B cell (primary cell): ENCODE results near the gene TUBA1B. TPM values are rescaled to one million over a fixed set of nuclear protein-coding genes. Genes with fewer than 3 reads are reported as not detected.

ENCODE experiments used
- ATAC-seq: fragments of 200-7000 bp; cut with Tn5 transposase; one replicate; pipeline ENCODE4 v1.10.0; 2021; ENCODE audit warnings: low read depth, mild to moderate bottlenecking, moderate number of reproducible peaks, moderate library complexity
- CTCF ChIA-PET: fragments of 350-600 bp; sonication (Branson Sonifier 250); formaldehyde crosslinking; loops from one replicate; lab custom pipeline; 2021; ENCODE audit warnings: antibody characterized with exemption, inconsistent platforms; lab: Charles Lee
- POLR2A ChIA-PET: fragments of 350-600 bp; sonication (Branson Sonifier 250); formaldehyde crosslinking; loops from one replicate; lab custom pipeline; 2021; ENCODE audit warnings: antibody characterized with exemption; lab: Charles Lee
- DNase-seq: peaks from one replicate; pipeline ENCODE4 v3.0.0; 2013
- H2AFZ ChIP-seq: 2 replicates; pipeline ENCODE4 v1.6.1; 2012; ENCODE audit warnings: mild to moderate bottlenecking, low read depth, low read length; ENCODE audit not compliant: insufficient read depth, poor library complexity, severe bottlenecking
- H3K27ac ChIP-seq, 2 donors: 1 replicate in 1 of 2; 2 replicates in 1 of 2; pipeline ENCODE4 v1.5.1; 2012 to 2013; ENCODE audit warnings: low read length in 2 of 2, mild to moderate bottlenecking in 2 of 2, moderate library complexity in 1 of 2
- H3K27me3 ChIP-seq, 4 experiments: fragments of 200-600 bp in 1 of 4; sonication (generic) in 1 of 4; replicated peaks in 1 of 4; 1 replicate in 2 of 4; 2 replicates in 2 of 4; pipeline versions ENCODE4 v1.6.1 to v1.7.0; 2013 to 2016; ENCODE audit warnings: low read length in 3 of 4, mild to moderate bottlenecking in 2 of 4, mixed read lengths in 1 of 4, moderate library complexity in 1 of 4; ENCODE audit not compliant: insufficient read depth in 4 of 4, control insufficient read depth in 3 of 4; ENCODE audit errors: control extremely low read depth in 1 of 4
- H3K36me3 ChIP-seq, 2 experiments: replicated peaks in 1 of 2; 1 replicate in 1 of 2; 2 replicates in 1 of 2; pipeline versions ENCODE4 v1.6.1 to v1.7.1; 2013; ENCODE audit warnings: low read length in 1 of 2; ENCODE audit not compliant: insufficient read depth in 2 of 2, control insufficient read depth in 1 of 2; ENCODE audit errors: control extremely low read depth in 1 of 2, extremely low read depth in 1 of 2
- H3K4me1 ChIP-seq, 2 donors: fragments of 200-600 bp in 1 of 2; sonication (generic) in 1 of 2; 1 replicate in 1 of 2; 2 replicates in 1 of 2; pipeline versions ENCODE4 v1.5.1 to v1.6.1; 2013 to 2017; ENCODE audit warnings: low read length in 2 of 2; ENCODE audit not compliant: control insufficient read depth in 2 of 2, insufficient read depth in 2 of 2
- H3K4me2 ChIP-seq: replicated peaks from 2 replicates; pipeline ENCODE3; 2012; ENCODE audit warnings: mild to moderate bottlenecking, low read depth, low read length; ENCODE audit not compliant: poor library complexity, severe bottlenecking
- H3K4me3 ChIP-seq, 5 experiments: fragments of 200-600 bp in 1 of 5; sonication (generic) in 1 of 5; 1 replicate in 3 of 5; 2 replicates in 2 of 5; pipeline versions ENCODE4 v1.5.1 to v1.7.0; 2011 to 2016; ENCODE audit warnings: low read length in 4 of 5, mild to moderate bottlenecking in 4 of 5, low read depth in 2 of 5, control low read depth in 1 of 5, moderate library complexity in 1 of 5; ENCODE audit not compliant: insufficient read depth in 1 of 5; ENCODE audit errors: control extremely low read depth in 1 of 5, extremely low read depth in 1 of 5
- H3K79me2 ChIP-seq: fragments of 200-600 bp; sonication (generic); one replicate; pipeline ENCODE4 v1.6.0; 2016; ENCODE audit warnings: low read length; ENCODE audit not compliant: control insufficient read depth, insufficient read depth
- H3K9ac ChIP-seq: fragments of 200-600 bp; sonication (generic); 2 replicates; pipeline ENCODE4 v1.6.1; 2017; ENCODE audit warnings: mild to moderate bottlenecking, low read length, moderate library complexity
- H3K9me3 ChIP-seq, 3 donors: one replicate each; pipeline versions ENCODE4 v1.6.1 to v1.7.1; 2013; ENCODE audit warnings: low read length in 2 of 3; ENCODE audit not compliant: control insufficient read depth in 2 of 3, insufficient read depth in 1 of 3; ENCODE audit errors: control extremely low read depth in 1 of 3
- H4K20me1 ChIP-seq: 2 replicates; pipeline ENCODE4 v1.6.0; 2012; ENCODE audit warnings: mild to moderate bottlenecking, low read length; ENCODE audit not compliant: insufficient read depth, control insufficient read depth, poor library complexity, severe bottlenecking
- H3K27ac Mint-ChIP-seq: one replicate; pipeline ENCODE4 v1.8.0; 2021; ENCODE audit warnings: mixed read lengths
- H3K27me3 Mint-ChIP-seq: one replicate; pipeline ENCODE4 v1.8.0; 2021; ENCODE audit warnings: mixed read lengths
- H3K4me1 Mint-ChIP-seq: one replicate; pipeline ENCODE4 v1.8.0; 2021; ENCODE audit warnings: mixed read lengths
- H3K4me3 Mint-ChIP-seq: one replicate; pipeline ENCODE4 v1.8.0; 2021; ENCODE audit warnings: mixed read lengths
- H3K9me3 Mint-ChIP-seq: one replicate; pipeline ENCODE4 v1.8.0; 2022; ENCODE audit warnings: mixed read lengths; ENCODE audit not compliant: insufficient read depth
- CTCF ChIP-seq: fragments of 200-600 bp; IDR thresholded peaks from one replicate; pipeline ENCODE4 v1.8.0; 2022; ENCODE audit warnings: antibody characterized with exemption, mild to moderate bottlenecking
- EZH2 ChIP-seq: IDR thresholded peaks from 2 replicates; pipeline ENCODE4 v1.6.1; 2012; ENCODE audit warnings: borderline replicate concordance, low read depth, mild to moderate bottlenecking, moderate library complexity, low read length; ENCODE audit not compliant: insufficient read depth, poor library complexity, severe bottlenecking
- WGBS: methylation state at CpG from one replicate; pipeline ENCODE4 v1.1.5; 2013; ENCODE audit warnings: missing lambda C conversion rate; ENCODE audit not compliant: insufficient coverage; 5-methylcytosine and 5-hydroxymethylcytosine counted together
- intact Hi-C: fragments of 100-400 bp; cut with micrococcal nuclease; formaldehyde crosslinking; loops from one replicate; pipeline ENCODE4 v1.10.0; 2022
- polyA plus RNA-seq: library from polyadenylated mRNA; depleted of rRNA; stranded (reverse); fragments of >200 nt; gene quantifications from 2 replicates; pipeline ENCODE4 v1.2.3, GENCODE V29; 2012
- total RNA-seq, 2 donors: library from RNA; stranded (reverse); fragments of 120-200 nt in 1 of 2; gene quantifications; 1 replicate in 1 of 2; 2 replicates in 1 of 2; pipeline versions ENCODE4 v1.2.3 to v1.2.4, GENCODE V29; 2013 to 2022

TUBA1B gene
- total and polyA plus RNA-seq, 2 donors (not counting 1 experiment from before 2014, with no cell fraction given) = 327 to 615 TPM

- H3K79me2 ChIP-seq = no peaks in the 10 kb centered on the region
- Mint-ChIP-seq H3K4me1 (peaks cover 7% of the 10 kb centered on the region), H3K27ac (no peak overlapping the region), H3K9me3 (no peaks in the 10 kb centered on the region), H3K27me3 (no peaks in the 10 kb centered on the region), H3K4me3 (no peak overlapping the region)
- H3K9me3 ChIP-seq = peaks cover 0 to 5% (median 5%) of the 10 kb centered on the region in 3 donors
- no peak for ATAC-seq
- no peak for TF ChIP-seq CTCF
- CTCF ChIA-PET = no interaction called here
- H3K4me2 ChIP-seq = no peak overlapping the region
- H3K4me3 ChIP-seq = no peak overlapping the region
- DNase-seq = no peak
- H4K20me1 ChIP-seq = no peaks in the 10 kb centered on the region
- intact Hi-C loops = no loop called here
- H2AFZ ChIP-seq = no peak overlapping the region
- H3K27me3 ChIP-seq = no peaks in the 10 kb centered on the region
- no peak overlapping the region for H3K9ac ChIP-seq
- no peaks in the 10 kb centered on the region for H3K36me3 ChIP-seq
- H3K27ac ChIP-seq = no peak overlapping the region
- 63% methylated on average over 4 of the region's 5 CpGs for WGBS
- peaks cover 4 to 5% of the 10 kb centered on the region in 2 donors for H3K4me1 ChIP-seq
- POLR2A ChIA-PET = no interaction called here
Observed at GRCh38 chr12:49174218-49174617, 43.0 kb upstream of the TUBA1B start.

- intact Hi-C loops = no loop called here
- no peak overlapping the region for H3K4me2 ChIP-seq
Observed at GRCh38 chr12:49170924-49171323, 39.7 kb upstream of the TUBA1B start.

More at GRCh38 chr12:49170924-49171323, 39.7 kb upstream of the TUBA1B start:
- no peak overlapping the region for H2AFZ ChIP-seq
- no peaks in the 10 kb centered on the region for H3K36me3 ChIP-seq
- TF ChIP-seq EZH2 (no peak), CTCF (no peak)
- Mint-ChIP-seq H3K9me3 (no peaks in the 10 kb centered on the region), H3K4me3 (no peak overlapping the region), H3K27ac (no peak overlapping the region), H3K27me3 (no peaks in the 10 kb centered on the region), H3K4me1 (peaks cover 3% of the 10 kb centered on the region)
- H3K9ac ChIP-seq = no peak overlapping the region
- H3K27ac ChIP-seq = no peak overlapping the region
- H3K4me3 ChIP-seq = no peak overlapping the region
- ChIA-PET CTCF (interaction anchor here (1.1 kb wide), 1 partner anchor 72 kb away, joined by 3 read pairs; no protein-coding TSS in a partner anchor), POLR2A (interaction anchor here (0.6 kb wide), 1 partner anchor 75 kb away, joined by 7 read pairs; no protein-coding TSS in a partner anchor)
- no peaks in the 10 kb centered on the region for H3K9me3 ChIP-seq
- H3K79me2 ChIP-seq = no peaks in the 10 kb centered on the region
- ATAC-seq = no peak
- no peaks in the 10 kb centered on the region for H3K27me3 ChIP-seq
- no peak for DNase-seq
- H3K4me1 ChIP-seq = no peaks in the 10 kb centered on the region
- no peaks in the 10 kb centered on the region for H4K20me1 ChIP-seq
